ENCODE results near the gene PDZRN3.

The PDZRN3 gene

GRCh38 chr3:73461547-73461946 is 163.2 kb downstream of the PDZRN3 start:
- H3K9me3 ChIP-seq, result no peaks in the 10 kb centered on the region
- H3K27me3 ChIP-seq, result no peaks in the 10 kb centered on the region
- intact Hi-C loops (cut with DNase I; ENCODE audit: low total_unique reads), result loop anchor here (5.0 kb wide), 1 partner anchor 39 kb away; no protein-coding TSS in a partner anchor
- H3K4me3 ChIP-seq, result no peak overlapping the region
- DNase-seq, result no peak
- H3K4me1 ChIP-seq, result peaks cover 0 to 30% (median 2%) of the 10 kb centered on the region in 4 donors
- TF ChIP-seq, protein P1, sequence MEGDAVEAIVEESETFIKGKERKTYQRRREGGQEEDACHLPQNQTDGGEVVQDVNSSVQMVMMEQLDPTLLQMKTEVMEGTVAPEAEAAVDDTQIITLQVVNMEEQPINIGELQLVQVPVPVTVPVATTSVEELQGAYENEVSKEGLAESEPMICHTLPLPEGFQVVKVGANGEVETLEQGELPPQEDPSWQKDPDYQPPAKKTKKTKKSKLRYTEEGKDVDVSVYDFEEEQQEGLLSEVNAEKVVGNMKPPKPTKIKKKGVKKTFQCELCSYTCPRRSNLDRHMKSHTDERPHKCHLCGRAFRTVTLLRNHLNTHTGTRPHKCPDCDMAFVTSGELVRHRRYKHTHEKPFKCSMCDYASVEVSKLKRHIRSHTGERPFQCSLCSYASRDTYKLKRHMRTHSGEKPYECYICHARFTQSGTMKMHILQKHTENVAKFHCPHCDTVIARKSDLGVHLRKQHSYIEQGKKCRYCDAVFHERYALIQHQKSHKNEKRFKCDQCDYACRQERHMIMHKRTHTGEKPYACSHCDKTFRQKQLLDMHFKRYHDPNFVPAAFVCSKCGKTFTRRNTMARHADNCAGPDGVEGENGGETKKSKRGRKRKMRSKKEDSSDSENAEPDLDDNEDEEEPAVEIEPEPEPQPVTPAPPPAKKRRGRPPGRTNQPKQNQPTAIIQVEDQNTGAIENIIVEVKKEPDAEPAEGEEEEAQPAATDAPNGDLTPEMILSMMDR (IDR thresholded peaks at IDR 0.05), result no peak
- no peak overlapping the region for H3K27ac ChIP-seq
- H3K36me3 ChIP-seq, result no peaks in the 10 kb centered on the region

DNA sequence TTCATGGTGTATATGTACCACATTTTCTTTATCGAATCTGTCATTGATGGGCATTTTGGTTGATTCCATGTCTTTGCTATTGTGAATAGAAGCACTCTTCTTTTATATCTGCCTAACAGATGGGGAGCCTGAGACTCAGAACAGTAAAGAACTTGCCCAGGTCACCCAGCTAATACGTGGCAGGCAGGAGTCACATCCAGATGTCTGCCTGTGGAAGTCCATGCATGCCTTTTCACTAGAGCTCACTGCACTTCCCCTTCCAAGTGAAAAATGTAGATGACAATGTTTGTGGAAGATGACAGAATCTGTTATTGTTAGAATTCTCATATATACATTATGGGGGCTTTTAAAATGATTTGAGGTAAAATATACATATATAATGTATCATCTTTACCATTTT is 165.0 kb downstream of the PDZRN3 start:
- intact Hi-C loops (cut with DNase I; ENCODE audit: low total_unique reads), result loop anchor here (5.0 kb wide), 1 partner anchor 37 kb away; no protein-coding TSS in a partner anchor
- H3K27ac ChIP-seq, result no peak overlapping the region
- DNase-seq, result no peak
- TF ChIP-seq, protein P1 (IDR thresholded peaks at IDR 0.05), result no peak
- no peaks in the 10 kb centered on the region for H3K36me3 ChIP-seq
- peaks cover 0 to 38% (median 4%) of the 10 kb centered on the region in 4 donors for H3K4me1 ChIP-seq
- no peaks in the 10 kb centered on the region for H3K27me3 ChIP-seq
- H3K4me3 ChIP-seq, result no peak overlapping the region
- H3K9me3 ChIP-seq, result no peaks in the 10 kb centered on the region

GRCh38 chr3:73453666-73454065 is 171.1 kb downstream of the PDZRN3 start:
- intact Hi-C loops (cut with DNase I; ENCODE audit: low total_unique reads), result no loop called here
- TF ChIP-seq, protein P1 (IDR thresholded peaks at IDR 0.05), result no peak
- H3K27ac ChIP-seq, result no peak overlapping the region

DNA sequence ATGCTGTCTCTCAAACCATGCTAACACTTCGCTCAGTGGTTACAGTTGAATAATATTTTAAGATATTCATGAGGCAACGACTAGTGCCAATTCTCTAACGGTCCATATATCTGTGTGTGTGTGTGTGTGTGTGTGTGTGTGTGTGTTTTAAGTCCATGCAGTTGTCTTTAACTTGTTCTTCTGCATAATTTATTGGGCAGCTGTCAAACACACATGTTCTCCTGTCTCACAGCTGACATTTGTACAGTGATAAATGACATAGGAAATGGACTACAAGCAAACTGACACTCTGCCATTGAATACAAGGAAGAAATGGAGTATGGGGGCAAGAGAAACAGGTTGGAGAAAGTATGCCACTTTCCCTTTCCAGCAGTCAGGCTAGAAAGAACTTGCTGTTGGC is 172.0 kb downstream of the PDZRN3 start:
- Histone ChIP-seq H3K27me3 (no peaks in the 10 kb centered on the region), H3K36me3 (no peaks in the 10 kb centered on the region), H3K9me3 (no peaks in the 10 kb centered on the region), H3K4me1 (peaks cover 0 to 71% (median 22%) of the 10 kb centered on the region in 4 donors), H3K27ac (no peak overlapping the region), H3K4me3 (no peak overlapping the region)
- intact Hi-C loops (cut with DNase I; ENCODE audit: low total_unique reads), result no loop called here
- TF ChIP-seq, protein P1 (IDR thresholded peaks at IDR 0.05), result no peak
- DNase-seq, result no peak

More at GRCh38 chr3:73453666-73454065, 171.1 kb downstream of the PDZRN3 start:
- Histone ChIP-seq H3K4me3 (no peak overlapping the region), H3K9me3 (no peaks in the 10 kb centered on the region), H3K27me3 (no peaks in the 10 kb centered on the region), H3K4me1 (peaks cover 0 to 61% (median 20%) of the 10 kb centered on the region in 4 donors), H3K36me3 (no peaks in the 10 kb centered on the region)
- DNase-seq, result no peak

DNA sequence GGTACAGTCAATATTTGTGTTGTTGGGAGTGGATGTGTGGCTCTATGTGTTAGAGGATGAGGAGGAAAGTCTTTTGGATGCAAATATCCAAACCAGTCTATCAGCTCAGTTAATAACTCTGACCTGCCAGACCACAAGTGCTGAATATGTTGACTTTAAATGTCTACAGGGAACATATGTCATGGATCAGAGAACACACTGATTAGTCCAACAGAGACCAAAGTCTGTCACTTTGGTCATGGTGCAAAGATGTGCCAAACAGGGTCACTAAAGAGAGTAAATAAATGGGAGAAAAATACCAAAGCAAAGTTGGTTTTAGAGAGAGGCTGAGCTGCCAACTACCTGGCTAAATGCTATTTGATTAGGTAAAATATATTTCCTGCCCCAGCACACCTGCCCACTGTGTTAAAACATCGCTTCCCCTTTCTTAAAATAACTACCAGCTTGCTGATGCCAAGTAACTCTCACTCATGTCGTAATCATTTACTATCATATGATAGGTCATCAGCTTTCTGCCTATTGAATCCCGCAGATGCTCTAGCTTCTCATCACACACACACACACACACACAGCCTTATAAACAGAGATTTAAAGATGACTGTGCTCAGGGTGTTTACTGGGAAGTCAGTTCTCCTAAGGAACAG is 173.3 kb downstream of the PDZRN3 start:
- Histone ChIP-seq H3K9me3 (no peaks in the 10 kb centered on the region), H3K4me1 (peaks cover 0 to 81% (median 22%) of the 10 kb centered on the region in 4 donors), H3K27me3 (no peaks in the 10 kb centered on the region), H3K36me3 (no peaks in the 10 kb centered on the region), H3K27ac (no peak overlapping the region), H3K4me3 (no peak overlapping the region)
- TF ChIP-seq, protein P1 (IDR thresholded peaks at IDR 0.05), result no peak
- intact Hi-C loops (cut with DNase I; ENCODE audit: low total_unique reads), result no loop called here
- no peak for DNase-seq

Data from tibial artery (tissue), 4 donors.